NT2/D1 (cell line): Measurements from ENCODE around the gene SDHAF2.
A peak's percentile ranks its signal among the peaks of the same experiment; 100 is the strongest.

ENCODE experiments used
- DNase-seq: peaks from one replicate; pipeline ENCODE4 v3.0.0-alpha.2; 2011; ENCODE audit warnings: low read depth, low spot score
- H3K27me3 ChIP-seq: 2 replicates; pipeline ENCODE4 v1.6.0; 2011; ENCODE audit warnings: mild to moderate bottlenecking; ENCODE audit not compliant: insufficient read length, insufficient read depth
- H3K36me3 ChIP-seq: 2 replicates; pipeline ENCODE4 v1.6.1; 2011; ENCODE audit warnings: mild to moderate bottlenecking, low read length, mixed read lengths; ENCODE audit not compliant: insufficient read depth, insufficient read length
- H3K4me1 ChIP-seq: 2 replicates; pipeline ENCODE4 v1.5.1; 2011; ENCODE audit not compliant: insufficient read depth, insufficient read length
- H3K4me3 ChIP-seq: 2 replicates; pipeline ENCODE4 v1.5.1; 2011; ENCODE audit warnings: low read depth; ENCODE audit not compliant: insufficient read length
- H3K9ac ChIP-seq: 2 replicates; pipeline ENCODE4 v1.6.0; 2011; ENCODE audit warnings: low read depth; ENCODE audit not compliant: insufficient read length
- H3K9me3 ChIP-seq: 2 replicates; pipeline ENCODE4 v1.5.1; 2011; ENCODE audit warnings: mild to moderate bottlenecking, low read length; ENCODE audit not compliant: insufficient read depth
- SUZ12 ChIP-seq: IDR thresholded peaks from 2 replicates; pipeline ENCODE4 v1.6.1; 2011; ENCODE audit not compliant: insufficient read length, insufficient read depth; ENCODE audit errors: extremely low read depth
- YY1 ChIP-seq: IDR thresholded peaks from 2 replicates; pipeline ENCODE4 v1.6.1; 2011; ENCODE audit not compliant: insufficient read length, insufficient read depth
- ZNF274 ChIP-seq: IDR thresholded peaks from 2 replicates; pipeline ENCODE4 v1.6.1; 2011; ENCODE audit warnings: mild to moderate bottlenecking, low read depth, low read length

Gene SDHAF2

GRCh38 chr11:61468002-61468401 is 38.1 kb downstream of the SDHAF2 start:
- no peak for DNase-seq
- H3K4me1 ChIP-seq = peaks cover 3% of the 10 kb centered on the region
- H3K9me3 ChIP-seq = no peaks in the 10 kb centered on the region
- no peaks in the 10 kb centered on the region for H3K27me3 ChIP-seq
- no peak for TF ChIP-seq YY1
- no peak for TF ChIP-seq SUZ12
- no peak for TF ChIP-seq ZNF274
- peaks cover 27% of the 10 kb centered on the region for H3K36me3 ChIP-seq
- no peak overlapping the region for H3K4me3 ChIP-seq
- no peak overlapping the region for H3K9ac ChIP-seq

GRCh38 chr11:61472282-61472681 is 42.4 kb downstream of the SDHAF2 start:
- peak overlapping the region; percentile 3 for H3K9ac ChIP-seq
- no peak overlapping the region for H3K4me3 ChIP-seq
- peaks cover 8% of the 10 kb centered on the region for H3K4me1 ChIP-seq
- H3K27me3 ChIP-seq = no peaks in the 10 kb centered on the region
- peaks cover 21% of the 10 kb centered on the region for H3K36me3 ChIP-seq
- TF ChIP-seq ZNF274 = no peak
- no peaks in the 10 kb centered on the region for H3K9me3 ChIP-seq
- DNase-seq = no peak

- Histone ChIP-seq H3K9ac (no peak overlapping the region), H3K36me3 (peaks cover 21% of the 10 kb centered on the region), H3K9me3 (no peaks in the 10 kb centered on the region), H3K27me3 (peaks cover under 1% of the 10 kb centered on the region), H3K4me3 (no peak overlapping the region), H3K4me1 (peaks cover 8% of the 10 kb centered on the region)
- no peak for DNase-seq
- no peak for TF ChIP-seq SUZ12
- no peak for TF ChIP-seq YY1
- TF ChIP-seq ZNF274 = no peak
Measured at GRCh38 chr11:61472868-61473267, 42.9 kb downstream of the SDHAF2 start.

- H3K9me3 ChIP-seq = no peaks in the 10 kb centered on the region
- H3K36me3 ChIP-seq = peaks cover 17% of the 10 kb centered on the region
- DNase-seq = no peak
- TF ChIP-seq SUZ12 (no peak), YY1 (no peak), ZNF274 (no peak)
- H3K27me3 ChIP-seq = peaks cover 5% of the 10 kb centered on the region
- H3K4me1 ChIP-seq = peaks cover 8% of the 10 kb centered on the region
- no peak overlapping the region for H3K9ac ChIP-seq
- H3K4me3 ChIP-seq = no peak overlapping the region
Measured at GRCh38 chr11:61473370-61474012, 43.6 kb downstream of the SDHAF2 start.

- peaks cover 11% of the 10 kb centered on the region for H3K36me3 ChIP-seq
- DNase-seq = no peak
- H3K27me3 ChIP-seq = peaks cover 9% of the 10 kb centered on the region
- TF ChIP-seq YY1 = no peak
- TF ChIP-seq ZNF274 = no peak
- TF ChIP-seq SUZ12 = no peak
- H3K9ac ChIP-seq = no peak overlapping the region
- no peak overlapping the region for H3K4me3 ChIP-seq
- peaks cover 8% of the 10 kb centered on the region for H3K4me1 ChIP-seq
- no peaks in the 10 kb centered on the region for H3K9me3 ChIP-seq
Measured at GRCh38 chr11:61474013-61474643, 44.2 kb downstream of the SDHAF2 start.

- no peak for TF ChIP-seq YY1
- TF ChIP-seq SUZ12 = no peak
- TF ChIP-seq ZNF274 = no peak
- no peak for DNase-seq
- H3K4me1 ChIP-seq = peaks cover 8% of the 10 kb centered on the region
- H3K4me3 ChIP-seq = no peak overlapping the region
- no peak overlapping the region for H3K9ac ChIP-seq
- H3K9me3 ChIP-seq = no peaks in the 10 kb centered on the region
- H3K36me3 ChIP-seq = peaks cover 9% of the 10 kb centered on the region
- peaks cover 9% of the 10 kb centered on the region for H3K27me3 ChIP-seq
Measured at GRCh38 chr11:61475433-61475832, 45.5 kb downstream of the SDHAF2 start.

GRCh38 chr11:61476371-61476770 is 46.4 kb downstream of the SDHAF2 start:
- peaks cover 5% of the 10 kb centered on the region for H3K4me1 ChIP-seq
- no peak overlapping the region for H3K9ac ChIP-seq
- H3K4me3 ChIP-seq = no peak overlapping the region
- no peak for DNase-seq
- H3K36me3 ChIP-seq = no peaks in the 10 kb centered on the region
- H3K27me3 ChIP-seq = peaks cover 9% of the 10 kb centered on the region
- TF ChIP-seq YY1 (no peak), ZNF274 (no peak), SUZ12 (no peak)
- no peaks in the 10 kb centered on the region for H3K9me3 ChIP-seq
